Measurements from ENCODE around the gene RPS6KL1.
"Not testable (repeated sequence)": the region's sequence is repeated elsewhere in the genome, so short reads cannot be mapped to it uniquely, and the experiment has no call there.

Gene RPS6KL1

DNA sequence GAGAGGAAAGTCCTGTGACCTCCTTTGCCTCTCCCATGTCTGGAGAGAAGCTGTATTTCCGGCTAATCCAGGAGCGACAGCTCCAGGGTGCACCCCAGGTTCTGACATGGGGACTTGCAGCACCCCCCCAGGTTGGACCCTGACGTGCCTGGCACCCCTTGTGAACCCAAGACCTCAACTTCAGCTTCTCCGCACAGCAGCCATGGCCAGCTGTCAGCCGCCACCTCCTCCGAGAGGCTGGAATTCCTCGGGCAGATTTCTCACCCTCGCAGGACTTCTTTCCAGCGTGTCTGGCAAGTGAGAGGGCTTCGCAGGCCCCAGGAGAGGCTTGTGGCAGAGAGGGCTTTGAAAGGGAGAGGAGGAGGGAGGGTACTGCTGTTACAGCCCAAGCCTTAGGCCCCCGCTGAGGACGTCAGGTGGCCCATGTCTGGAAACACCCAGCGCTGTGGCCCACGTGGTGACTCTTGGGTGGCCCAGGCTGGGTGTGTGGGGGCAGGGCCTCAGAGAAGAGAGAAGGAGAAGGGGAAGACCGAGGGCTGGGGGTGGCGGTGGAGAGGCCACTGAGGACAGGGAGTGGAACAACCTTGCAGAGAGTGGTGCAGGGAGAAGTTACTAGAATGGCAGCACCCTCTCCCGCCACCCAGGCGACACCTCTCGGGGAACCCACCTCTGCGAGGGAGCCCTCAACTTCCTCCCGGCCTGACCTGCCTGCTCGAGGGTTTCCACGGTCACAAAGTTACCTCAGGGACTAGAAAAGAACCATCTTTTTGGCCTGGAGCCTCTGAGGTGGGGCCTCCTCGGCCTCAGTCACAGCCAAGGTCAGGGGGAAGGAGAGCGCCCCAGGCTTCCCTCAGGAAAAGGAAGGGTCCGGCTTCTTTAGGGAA, 11.7 kb upstream of the RPS6KL1 start:
- Histone ChIP-seq H3K27ac (ENCODE audit: low read length) (no peak overlapping the region), H3K4me1 (ENCODE audit: control insufficient read depth, insufficient read depth, low read length) (no peaks in the 10 kb centered on the region), H3K9me3 (ENCODE audit: control insufficient read depth, insufficient read depth, low read length) (no peaks in the 10 kb centered on the region), H3K27me3 (ENCODE audit: control insufficient read depth, insufficient read depth, low read length) (no peaks in the 10 kb centered on the region), H3K4me3 (ENCODE audit: low read length) (no peak overlapping the region), H3K36me3 (ENCODE audit: control insufficient read depth, insufficient read depth, low read length) (no peaks in the 10 kb centered on the region)
- no peak for DNase-seq (ENCODE audit: low read depth, low spot score)
- no CpG with 5 or more reads among the region's 26 CpGs for WGBS (ENCODE audit: insufficient coverage, insufficient read length)

DNA sequence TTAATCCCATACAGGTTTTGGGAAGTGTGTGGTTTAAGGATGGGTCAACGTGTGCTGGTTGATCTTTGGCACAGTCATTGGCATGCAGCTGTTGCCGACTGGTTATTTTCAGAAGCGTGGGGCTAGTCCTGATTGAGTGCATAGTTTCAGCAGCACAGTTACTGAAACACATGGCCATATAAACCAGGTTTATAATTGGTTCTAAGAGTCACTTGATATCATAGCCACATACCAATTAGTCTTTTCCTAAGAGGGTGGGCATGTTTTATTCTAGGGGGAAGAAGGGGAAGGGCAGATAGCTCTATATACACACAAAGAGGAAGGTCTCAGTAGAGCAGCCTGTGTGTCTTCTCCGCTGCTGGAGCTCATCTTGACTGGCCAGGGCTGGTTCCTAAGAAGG, 11.0 kb upstream of the RPS6KL1 start:
- no peak for DNase-seq (ENCODE audit: low read depth, low spot score)
- no CpG with 5 or more reads among the region's 4 CpGs for WGBS (ENCODE audit: insufficient coverage, insufficient read length)
- Histone ChIP-seq H3K36me3 (ENCODE audit: control insufficient read depth, insufficient read depth, low read length) (no peaks in the 10 kb centered on the region), H3K4me1 (ENCODE audit: control insufficient read depth, insufficient read depth, low read length) (no peaks in the 10 kb centered on the region), H3K9me3 (ENCODE audit: control insufficient read depth, insufficient read depth, low read length) (no peaks in the 10 kb centered on the region), H3K27ac (ENCODE audit: low read length) (no peak overlapping the region), H3K27me3 (ENCODE audit: control insufficient read depth, insufficient read depth, low read length) (no peaks in the 10 kb centered on the region), H3K4me3 (ENCODE audit: low read length) (no peak overlapping the region)

DNA sequence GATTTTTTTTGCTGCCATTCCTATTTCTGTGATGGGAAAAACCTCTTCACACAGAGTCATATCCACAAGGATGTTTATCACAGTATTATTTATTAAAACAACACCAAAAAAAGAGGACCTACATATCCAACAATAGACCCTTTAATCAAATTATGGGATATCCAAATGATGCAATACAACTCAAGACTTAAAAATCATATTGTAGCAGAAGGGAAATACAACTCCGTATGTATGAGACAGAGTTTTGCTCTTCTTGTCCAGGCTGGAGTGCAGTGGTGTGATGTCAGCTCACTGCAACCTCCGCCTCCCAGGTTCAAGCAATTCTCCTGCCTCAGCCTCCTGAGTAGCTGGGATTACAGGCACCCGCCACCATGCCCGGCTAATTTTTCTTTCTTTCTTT, 9.9 kb upstream of the RPS6KL1 start:
- H3K27ac ChIP-seq (ENCODE audit: low read length); H3K9me3 ChIP-seq (ENCODE audit: control insufficient read depth, insufficient read depth, low read length): not testable (repeated sequence)
- WGBS (ENCODE audit: insufficient coverage, insufficient read length) = no CpG with 5 or more reads among the region's 4 CpGs

DNA sequence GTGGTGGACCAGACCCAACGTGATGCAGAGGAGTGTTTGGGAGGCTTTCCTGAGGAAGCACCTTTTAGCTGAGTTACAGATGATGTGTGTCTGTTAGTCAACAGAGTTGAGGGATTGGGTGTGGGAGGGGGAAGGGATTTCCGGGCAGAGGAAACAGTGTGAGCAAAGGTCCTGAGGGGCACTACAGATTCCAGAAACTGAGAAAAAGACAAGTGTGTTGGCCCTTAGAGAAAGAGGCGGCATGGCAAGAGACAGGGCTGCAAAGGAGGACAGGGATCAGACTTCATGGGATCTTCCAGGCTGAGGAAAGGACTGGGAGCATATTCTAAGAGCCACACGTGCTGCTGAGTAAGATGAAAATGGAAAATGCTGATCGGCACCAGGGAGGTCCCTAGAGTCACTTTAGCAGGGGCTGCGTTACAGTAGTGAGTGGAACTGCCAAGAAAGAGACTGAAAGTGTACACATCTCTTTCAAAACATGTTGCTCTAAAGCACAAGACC, 9.4 kb upstream of the RPS6KL1 start:
- Histone ChIP-seq H3K27me3 (ENCODE audit: control insufficient read depth, insufficient read depth, low read length) (no peaks in the 10 kb centered on the region), H3K4me1 (ENCODE audit: control insufficient read depth, insufficient read depth, low read length) (no peaks in the 10 kb centered on the region), H3K27ac (ENCODE audit: low read length) (no peak overlapping the region), H3K4me3 (ENCODE audit: low read length) (no peak overlapping the region), H3K36me3 (ENCODE audit: control insufficient read depth, insufficient read depth, low read length) (no peaks in the 10 kb centered on the region), H3K9me3 (ENCODE audit: control insufficient read depth, insufficient read depth, low read length) (no peaks in the 10 kb centered on the region)
- no CpG with 5 or more reads among the region's 6 CpGs for WGBS (ENCODE audit: insufficient coverage, insufficient read length)
- no peak for DNase-seq (ENCODE audit: low read depth, low spot score)

More for the DNA sequence above, 9.9 kb upstream of the RPS6KL1 start:
- H3K4me1 ChIP-seq (ENCODE audit: control insufficient read depth, insufficient read depth, low read length); H3K27me3 ChIP-seq (ENCODE audit: control insufficient read depth, insufficient read depth, low read length); DNase-seq (ENCODE audit: low read depth, low spot score); H3K36me3 ChIP-seq (ENCODE audit: control insufficient read depth, insufficient read depth, low read length); H3K4me3 ChIP-seq (ENCODE audit: low read length): not testable (repeated sequence)

DNA sequence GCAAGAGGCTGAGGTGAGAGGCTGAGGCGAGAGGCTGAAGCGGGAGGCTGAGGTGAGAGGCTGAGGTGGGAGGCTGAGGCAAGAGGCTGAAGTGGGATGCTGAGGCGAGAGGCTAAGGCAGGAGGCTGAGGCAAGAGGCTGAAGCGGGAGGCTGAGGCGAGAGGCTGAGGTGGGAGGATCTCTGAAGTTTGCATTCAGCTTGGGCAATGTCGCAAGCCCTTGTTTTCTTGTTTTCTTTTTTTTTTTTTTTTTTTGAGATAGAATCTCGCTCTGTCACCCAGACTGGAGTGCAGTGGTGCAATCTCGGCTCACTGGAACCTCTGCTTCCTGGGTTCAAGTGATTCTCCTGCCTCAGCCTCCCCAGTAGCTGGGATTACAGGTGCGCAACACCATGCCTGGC, 8.7 kb upstream of the RPS6KL1 start:
- not testable (repeated sequence) for H3K27me3 ChIP-seq (ENCODE audit: control insufficient read depth, insufficient read depth, low read length); H3K36me3 ChIP-seq (ENCODE audit: control insufficient read depth, insufficient read depth, low read length); H3K9me3 ChIP-seq (ENCODE audit: control insufficient read depth, insufficient read depth, low read length); DNase-seq (ENCODE audit: low read depth, low spot score); H3K4me3 ChIP-seq (ENCODE audit: low read length); H3K27ac ChIP-seq (ENCODE audit: low read length); H3K4me1 ChIP-seq (ENCODE audit: control insufficient read depth, insufficient read depth, low read length)
- no CpG with 5 or more reads among the region's 9 CpGs for WGBS (ENCODE audit: insufficient coverage, insufficient read length)

DNA sequence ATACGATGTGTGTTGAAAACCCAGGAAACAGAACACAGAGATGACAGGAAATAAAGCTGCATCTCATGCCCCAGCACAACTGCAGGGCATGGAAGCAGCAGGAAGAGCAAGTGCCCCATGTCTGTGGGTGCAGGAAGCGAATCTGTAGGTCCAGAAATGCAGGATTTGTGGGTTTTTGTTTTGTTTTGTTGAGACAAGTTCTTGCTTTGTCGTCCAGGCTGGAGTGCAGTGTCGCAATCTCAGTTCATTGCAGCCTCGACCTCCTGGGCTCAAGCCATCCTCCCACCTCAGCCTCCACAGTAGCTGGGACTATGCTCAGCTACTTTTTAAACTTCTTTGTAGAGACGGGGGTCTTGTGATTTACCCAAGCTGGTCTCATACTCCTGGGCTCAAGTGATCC, 6.2 kb upstream of the RPS6KL1 start:
- no peaks in the 10 kb centered on the region for H3K4me1 ChIP-seq (ENCODE audit: control insufficient read depth, insufficient read depth, low read length)
- no peaks in the 10 kb centered on the region for H3K9me3 ChIP-seq (ENCODE audit: control insufficient read depth, insufficient read depth, low read length)
- H3K4me3 ChIP-seq (ENCODE audit: low read length) = no peak overlapping the region
- no peak overlapping the region for H3K27ac ChIP-seq (ENCODE audit: low read length)
- no peaks in the 10 kb centered on the region for H3K36me3 ChIP-seq (ENCODE audit: control insufficient read depth, insufficient read depth, low read length)
- WGBS (ENCODE audit: insufficient coverage, insufficient read length) = no CpG with 5 or more reads among the region's 6 CpGs
- DNase-seq (ENCODE audit: low read depth, low spot score) = no peak
- no peaks in the 10 kb centered on the region for H3K27me3 ChIP-seq (ENCODE audit: control insufficient read depth, insufficient read depth, low read length)

DNA sequence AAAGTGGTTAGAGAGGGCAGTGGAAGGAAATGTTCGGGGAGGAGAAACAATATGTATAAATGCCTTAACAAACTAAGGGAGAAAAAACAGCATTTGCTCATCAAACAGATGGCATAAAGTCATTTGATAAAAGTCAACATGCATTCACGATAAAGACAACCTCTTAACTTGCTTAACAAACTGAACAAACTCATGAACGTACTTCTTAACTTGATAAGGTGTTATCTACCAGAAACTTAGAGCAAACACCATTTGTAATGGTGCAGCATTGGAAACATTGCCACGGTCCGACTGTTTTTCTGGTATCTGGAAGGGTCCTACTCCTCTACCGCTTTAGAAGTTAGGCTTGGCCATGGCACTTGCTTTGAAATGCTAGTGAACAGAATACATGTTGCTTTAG, 4.2 kb upstream of the RPS6KL1 start:
- WGBS (ENCODE audit: insufficient coverage, insufficient read length) = no CpG with 5 or more reads among the region's 6 CpGs
- Histone ChIP-seq H3K4me1 (ENCODE audit: control insufficient read depth, insufficient read depth, low read length) (no peaks in the 10 kb centered on the region), H3K36me3 (ENCODE audit: control insufficient read depth, insufficient read depth, low read length) (no peaks in the 10 kb centered on the region), H3K27ac (ENCODE audit: low read length) (no peak overlapping the region), H3K4me3 (ENCODE audit: low read length) (no peak overlapping the region), H3K9me3 (ENCODE audit: control insufficient read depth, insufficient read depth, low read length) (no peaks in the 10 kb centered on the region), H3K27me3 (ENCODE audit: control insufficient read depth, insufficient read depth, low read length) (no peaks in the 10 kb centered on the region)
- DNase-seq (ENCODE audit: low read depth, low spot score) = no peak

DNA sequence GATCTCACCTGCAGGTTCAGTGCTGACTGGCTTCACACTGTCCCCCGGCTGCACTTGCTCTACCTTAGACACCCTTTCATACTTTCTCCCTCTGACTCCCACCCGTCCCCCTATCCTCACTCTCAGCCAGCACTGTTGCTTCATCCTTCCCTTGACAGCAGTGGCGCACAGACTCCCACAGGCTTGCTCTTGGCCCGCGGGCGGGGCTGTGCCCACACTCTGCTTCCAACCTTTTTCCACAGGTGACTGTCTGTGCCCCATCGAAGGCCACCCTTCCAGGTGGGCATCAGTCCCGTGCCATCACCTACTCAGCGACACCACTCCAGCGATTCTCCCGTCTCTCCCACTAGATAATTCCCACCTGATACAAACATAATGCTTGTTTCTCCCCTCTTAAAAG, 1.0 kb upstream of the RPS6KL1 start:
- no CpG with 5 or more reads among the region's 11 CpGs for WGBS (ENCODE audit: insufficient coverage, insufficient read length)
- Histone ChIP-seq H3K36me3 (ENCODE audit: control insufficient read depth, insufficient read depth, low read length) (no peaks in the 10 kb centered on the region), H3K27ac (ENCODE audit: low read length) (no peak overlapping the region), H3K9me3 (ENCODE audit: control insufficient read depth, insufficient read depth, low read length) (no peaks in the 10 kb centered on the region), H3K27me3 (ENCODE audit: control insufficient read depth, insufficient read depth, low read length) (no peaks in the 10 kb centered on the region), H3K4me1 (ENCODE audit: control insufficient read depth, insufficient read depth, low read length) (no peaks in the 10 kb centered on the region), H3K4me3 (ENCODE audit: low read length) (no peak overlapping the region)
- no peak for DNase-seq (ENCODE audit: low read depth, low spot score)

DNA sequence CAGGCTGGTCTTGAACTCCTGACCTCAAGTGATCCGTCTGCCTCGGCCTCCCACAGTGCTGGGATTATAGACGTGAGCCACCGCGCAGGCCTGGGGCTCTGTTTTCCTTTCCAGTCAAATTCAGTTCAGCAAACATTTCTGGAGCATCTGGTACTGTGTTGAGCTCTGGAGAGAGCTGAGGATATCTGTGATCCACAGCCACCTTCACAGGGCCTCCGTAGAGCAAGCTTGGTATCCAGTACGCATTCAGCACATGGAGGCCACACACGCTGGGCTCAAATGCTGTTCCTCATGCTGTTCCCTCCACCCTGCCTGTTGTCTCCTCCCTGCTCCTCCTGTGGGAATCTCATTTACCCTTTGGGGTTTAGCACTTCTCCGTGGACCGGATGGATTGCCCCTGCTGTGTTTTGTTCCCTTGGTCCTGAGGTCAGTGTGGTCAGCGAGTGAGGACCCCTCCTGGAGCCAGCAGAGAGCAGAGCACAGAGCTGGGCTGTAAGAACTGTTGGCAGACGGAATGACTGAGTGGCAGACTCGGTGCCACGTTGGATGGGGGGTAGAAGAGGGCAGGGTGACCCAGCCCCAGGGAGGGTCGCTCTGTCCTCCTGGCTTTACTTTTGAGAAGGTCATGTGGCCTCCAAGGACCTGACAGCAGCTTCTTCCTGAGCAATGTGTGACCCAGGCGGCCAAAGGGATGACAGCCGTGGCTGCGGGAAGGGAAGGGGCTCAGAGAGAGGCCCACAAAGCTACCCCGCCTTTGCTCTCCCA, 891 bp downstream of the RPS6KL1 start:
- WGBS (ENCODE audit: insufficient coverage, insufficient read length) = no CpG with 5 or more reads among the region's 19 CpGs
- H3K27ac ChIP-seq (ENCODE audit: low read length) = no peak overlapping the region
- DNase-seq (ENCODE audit: low read depth, low spot score) = no peak
- H3K27me3 ChIP-seq (ENCODE audit: control insufficient read depth, insufficient read depth, low read length) = no peaks in the 10 kb centered on the region
- no peaks in the 10 kb centered on the region for H3K36me3 ChIP-seq (ENCODE audit: control insufficient read depth, insufficient read depth, low read length)
- no peaks in the 10 kb centered on the region for H3K9me3 ChIP-seq (ENCODE audit: control insufficient read depth, insufficient read depth, low read length)
- peak overlapping the region; percentile 82; the same call in 1 of the 2 replicates for H3K4me3 ChIP-seq (ENCODE audit: low read length)
- no peaks in the 10 kb centered on the region for H3K4me1 ChIP-seq (ENCODE audit: control insufficient read depth, insufficient read depth, low read length)

DNA sequence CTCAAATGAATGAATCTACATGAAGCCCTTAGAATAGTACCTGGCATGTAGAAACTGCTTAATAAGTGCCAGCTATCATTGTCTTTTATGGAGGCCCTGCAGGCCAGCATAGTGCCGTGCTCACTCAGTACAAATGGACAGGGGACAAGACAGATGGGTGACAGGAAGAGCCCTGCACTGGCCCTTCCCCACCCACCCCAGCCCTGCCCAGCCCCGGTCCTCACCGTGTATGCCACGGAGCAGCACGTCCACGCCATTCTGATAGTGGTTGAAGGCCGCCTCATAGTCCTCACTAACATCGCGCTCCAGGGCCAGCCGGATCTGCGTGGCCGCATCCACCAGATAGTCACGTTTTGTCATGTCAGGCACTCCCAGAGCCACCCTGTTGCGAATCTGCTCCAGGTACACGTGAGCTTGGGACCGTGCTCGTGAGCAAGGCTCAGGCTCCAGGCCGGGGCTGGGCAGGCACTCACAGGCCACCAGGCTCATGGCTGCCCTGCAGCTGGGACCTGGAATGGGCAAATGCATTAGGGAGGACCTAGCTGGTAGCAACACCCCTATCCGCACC, 1.9 kb downstream of the RPS6KL1 start:
- WGBS (ENCODE audit: insufficient coverage, insufficient read length) = no CpG with 5 or more reads among the region's 19 CpGs
- no peak for DNase-seq (ENCODE audit: low read depth, low spot score)
- no peaks in the 10 kb centered on the region for H3K36me3 ChIP-seq (ENCODE audit: control insufficient read depth, insufficient read depth, low read length)

More for the DNA sequence above, 1.9 kb downstream of the RPS6KL1 start:
- Histone ChIP-seq H3K9me3 (ENCODE audit: control insufficient read depth, insufficient read depth, low read length) (no peaks in the 10 kb centered on the region), H3K27me3 (ENCODE audit: control insufficient read depth, insufficient read depth, low read length) (no peaks in the 10 kb centered on the region), H3K4me3 (ENCODE audit: low read length) (no peak overlapping the region), H3K4me1 (ENCODE audit: control insufficient read depth, insufficient read depth, low read length) (no peaks in the 10 kb centered on the region), H3K27ac (ENCODE audit: low read length) (no peak overlapping the region)

Data from iPS DF 6.9 (cell line).